ENCODE measurements around the gene COX5A. TPM values are rescaled to one million over a fixed set of nuclear protein-coding genes. Genes with fewer than 3 reads are reported as not detected.
"Not testable (repeated sequence)": the region's sequence is repeated elsewhere in the genome, so short reads cannot be mapped to it uniquely, and the experiment has no call there.

Gene COX5A
- total RNA-seq, 2 donors from 2014 or later = 45.2 to 66.3 TPM

DNA sequence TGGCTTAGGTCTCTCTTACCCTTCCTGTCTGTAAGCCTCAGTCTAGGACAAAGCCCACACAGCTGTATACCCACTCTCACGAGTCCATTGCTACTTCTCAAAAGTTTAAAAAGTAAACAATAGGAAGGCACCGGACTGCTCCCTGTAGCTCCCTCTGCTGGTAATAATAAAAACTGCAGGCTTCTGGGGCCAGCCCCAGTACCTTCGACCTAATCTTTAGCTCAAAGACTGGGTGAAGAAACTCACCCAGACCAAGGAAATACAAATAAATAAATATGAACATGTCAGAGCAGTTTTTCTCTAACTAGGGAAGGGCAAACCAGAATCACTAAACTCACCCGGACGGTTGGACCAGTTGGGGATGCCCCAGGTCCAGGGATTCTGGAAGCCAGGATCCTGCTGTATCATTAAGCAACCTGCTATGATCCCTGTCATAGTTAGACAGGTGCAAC is 36.2 kb downstream of the COX5A start:
- H3K4me3 ChIP-seq = no peak overlapping the region
- DNase-seq (ENCODE audit: low spot score) (no peak), ATAC-seq (ENCODE audit: insufficient number of reproducible peaks, low FRiP score, low read depth) (no peak)
- H3K9me3 ChIP-seq = no peaks in the 10 kb centered on the region
- peaks cover 42% of the 10 kb centered on the region for H3K36me3 ChIP-seq
- no peaks in the 10 kb centered on the region for H3K27me3 ChIP-seq (replicated peaks; ENCODE audit: insufficient read depth)
- peaks cover 15 to 27% of the 10 kb centered on the region in 2 donors for H3K4me1 ChIP-seq (ENCODE audit: control insufficient read depth in 1 of 2, low read depth in 2 of 2)
- H3K27ac ChIP-seq = no peak overlapping the region
- TF ChIP-seq, protein P1, sequence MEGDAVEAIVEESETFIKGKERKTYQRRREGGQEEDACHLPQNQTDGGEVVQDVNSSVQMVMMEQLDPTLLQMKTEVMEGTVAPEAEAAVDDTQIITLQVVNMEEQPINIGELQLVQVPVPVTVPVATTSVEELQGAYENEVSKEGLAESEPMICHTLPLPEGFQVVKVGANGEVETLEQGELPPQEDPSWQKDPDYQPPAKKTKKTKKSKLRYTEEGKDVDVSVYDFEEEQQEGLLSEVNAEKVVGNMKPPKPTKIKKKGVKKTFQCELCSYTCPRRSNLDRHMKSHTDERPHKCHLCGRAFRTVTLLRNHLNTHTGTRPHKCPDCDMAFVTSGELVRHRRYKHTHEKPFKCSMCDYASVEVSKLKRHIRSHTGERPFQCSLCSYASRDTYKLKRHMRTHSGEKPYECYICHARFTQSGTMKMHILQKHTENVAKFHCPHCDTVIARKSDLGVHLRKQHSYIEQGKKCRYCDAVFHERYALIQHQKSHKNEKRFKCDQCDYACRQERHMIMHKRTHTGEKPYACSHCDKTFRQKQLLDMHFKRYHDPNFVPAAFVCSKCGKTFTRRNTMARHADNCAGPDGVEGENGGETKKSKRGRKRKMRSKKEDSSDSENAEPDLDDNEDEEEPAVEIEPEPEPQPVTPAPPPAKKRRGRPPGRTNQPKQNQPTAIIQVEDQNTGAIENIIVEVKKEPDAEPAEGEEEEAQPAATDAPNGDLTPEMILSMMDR (IDR thresholded peaks at IDR 0.05) = peak; percentile 95

DNA sequence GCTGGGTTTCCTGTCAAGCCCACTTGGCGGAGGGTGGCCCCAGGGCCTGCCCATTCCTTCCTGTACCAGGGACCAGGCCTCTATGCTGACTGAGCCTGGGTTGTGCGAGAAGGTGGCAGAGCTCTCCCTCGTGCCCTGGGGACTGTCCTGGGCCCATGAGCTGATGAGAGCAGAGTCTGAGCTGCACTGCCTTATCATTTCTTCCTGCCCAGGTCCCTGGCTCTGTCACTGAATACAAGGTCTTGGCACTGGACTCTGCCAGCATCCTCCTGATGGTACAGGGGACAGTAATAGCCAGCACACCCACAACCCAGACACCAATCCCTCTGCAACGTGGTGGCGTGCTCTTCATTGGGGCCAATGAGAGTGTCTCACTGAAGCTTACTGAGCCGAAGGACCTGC is 40.6 kb downstream of the COX5A start:
- Histone ChIP-seq H3K27ac (no peak overlapping the region), H3K4me3 (no peak overlapping the region), H3K4me1 (ENCODE audit: control insufficient read depth in 1 of 2, low read depth in 2 of 2) (peaks cover 4 to 6% of the 10 kb centered on the region in 2 donors), H3K36me3 (peaks cover 26% of the 10 kb centered on the region), H3K9me3 (no peaks in the 10 kb centered on the region), H3K27me3 (replicated peaks; ENCODE audit: insufficient read depth) (no peaks in the 10 kb centered on the region)
- no peak for DNase-seq (ENCODE audit: low spot score)
- no peak for ATAC-seq (ENCODE audit: insufficient number of reproducible peaks, low FRiP score, low read depth)
- TF ChIP-seq, protein P1 (IDR thresholded peaks at IDR 0.05) = no peak

DNA sequence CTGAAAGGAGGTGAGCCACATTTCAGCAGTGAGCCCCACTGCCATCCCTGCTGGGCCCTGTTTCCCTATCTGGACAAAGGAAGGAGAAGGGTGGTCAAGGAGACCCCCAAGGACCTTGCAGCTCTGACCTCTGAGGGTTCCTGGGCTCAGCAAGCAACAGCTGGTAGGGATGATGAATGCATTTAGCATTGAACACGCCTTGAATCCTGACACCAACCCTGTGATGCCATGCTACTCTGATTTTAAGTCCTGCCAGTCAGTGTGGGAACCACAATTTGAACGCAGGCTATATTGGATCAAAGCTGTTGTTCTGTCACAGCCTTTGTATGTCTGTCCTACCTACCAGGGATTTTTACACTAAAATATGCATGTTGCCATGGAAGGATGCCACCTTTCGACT is 41.6 kb downstream of the COX5A start:
- H3K36me3 ChIP-seq = peaks cover 24% of the 10 kb centered on the region
- no peaks in the 10 kb centered on the region for H3K9me3 ChIP-seq
- H3K27ac ChIP-seq = no peak overlapping the region
- H3K4me1 ChIP-seq (ENCODE audit: control insufficient read depth in 1 of 2, low read depth in 2 of 2) = peaks cover 0 to 1% of the 10 kb centered on the region in 2 donors
- H3K27me3 ChIP-seq (replicated peaks; ENCODE audit: insufficient read depth) = no peaks in the 10 kb centered on the region
- TF ChIP-seq, protein P1 (IDR thresholded peaks at IDR 0.05) = no peak
- ATAC-seq (ENCODE audit: insufficient number of reproducible peaks, low FRiP score, low read depth) (no peak), DNase-seq (ENCODE audit: low spot score) (no peak)
- no peak overlapping the region for H3K4me3 ChIP-seq

DNA sequence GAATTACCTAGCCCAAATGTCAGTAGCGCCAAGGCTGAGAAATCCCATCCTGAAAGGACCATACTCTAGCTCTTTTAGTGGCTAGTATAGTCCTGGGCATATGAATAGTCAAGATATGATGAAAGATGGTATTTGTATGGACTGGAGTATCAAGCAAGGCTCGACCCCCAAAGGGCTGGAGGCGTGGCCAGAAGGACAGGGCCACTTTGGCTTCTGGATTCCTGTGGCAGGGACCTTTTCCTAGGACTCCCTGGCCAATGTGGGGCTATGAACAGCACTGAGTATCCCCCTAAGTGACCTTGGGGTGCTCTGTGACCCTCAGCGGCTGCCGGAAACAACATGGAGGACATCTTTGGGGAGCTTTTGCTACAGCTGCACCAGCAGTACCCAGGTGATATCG is 42.0 kb downstream of the COX5A start:
- peaks cover under 1 to 2% of the 10 kb centered on the region in 2 donors for H3K4me1 ChIP-seq (ENCODE audit: control insufficient read depth in 1 of 2, low read depth in 2 of 2)
- no peaks in the 10 kb centered on the region for H3K27me3 ChIP-seq (replicated peaks; ENCODE audit: insufficient read depth)
- DNase-seq (ENCODE audit: low spot score) (no peak), ATAC-seq (ENCODE audit: insufficient number of reproducible peaks, low FRiP score, low read depth) (no peak)
- no peaks in the 10 kb centered on the region for H3K9me3 ChIP-seq
- TF ChIP-seq, protein P1 (IDR thresholded peaks at IDR 0.05) = no peak
- H3K36me3 ChIP-seq = peaks cover 21% of the 10 kb centered on the region
- no peak overlapping the region for H3K27ac ChIP-seq
- no peak overlapping the region for H3K4me3 ChIP-seq

- not testable (repeated sequence) for H3K27me3 ChIP-seq (replicated peaks; ENCODE audit: insufficient read depth); H3K4me3 ChIP-seq; H3K27ac ChIP-seq; H3K36me3 ChIP-seq; H3K9me3 ChIP-seq; DNase-seq (ENCODE audit: low spot score); ATAC-seq (ENCODE audit: insufficient number of reproducible peaks, low FRiP score, low read depth)
- H3K4me1 ChIP-seq (ENCODE audit: control insufficient read depth in 1 of 2, low read depth in 2 of 2) = peaks cover 8 to 11% of the 10 kb centered on the region in 2 donors
Measured at GRCh38 chr15:74894383-74894782, 43.5 kb downstream of the COX5A start.

DNA sequence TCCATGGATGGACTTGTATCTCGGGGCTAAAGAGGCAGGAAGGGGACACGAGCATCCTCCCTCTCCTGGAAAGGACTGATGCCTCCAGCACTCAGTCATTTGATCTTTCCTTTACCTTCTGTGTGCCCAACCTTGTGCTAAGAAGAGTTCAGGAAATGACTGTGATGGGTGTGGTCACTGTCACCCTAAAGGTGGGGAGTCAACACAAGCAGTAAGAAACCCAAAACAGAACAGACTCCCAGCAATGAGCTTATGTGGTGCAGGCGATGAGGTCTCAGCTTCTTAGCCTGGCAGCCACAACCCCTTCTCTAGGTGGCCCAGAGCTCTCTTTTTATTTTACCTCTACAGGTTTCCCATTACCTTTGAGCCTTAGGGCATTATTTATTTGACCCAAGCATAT is 44.2 kb downstream of the COX5A start:
- peaks cover 6% of the 10 kb centered on the region for H3K36me3 ChIP-seq
- DNase-seq (ENCODE audit: low spot score) (no peak), ATAC-seq (ENCODE audit: insufficient number of reproducible peaks, low FRiP score, low read depth) (no peak)
- H3K4me3 ChIP-seq = no peak overlapping the region
- TF ChIP-seq, protein P1 (IDR thresholded peaks at IDR 0.05) = no peak
- no peak overlapping the region for H3K27ac ChIP-seq
- H3K9me3 ChIP-seq = no peaks in the 10 kb centered on the region
- H3K27me3 ChIP-seq (replicated peaks; ENCODE audit: insufficient read depth) = no peaks in the 10 kb centered on the region
- H3K4me1 ChIP-seq (ENCODE audit: control insufficient read depth in 1 of 2, low read depth in 2 of 2) = peaks cover 12 to 18% of the 10 kb centered on the region in 2 donors

Data from thoracic aorta (tissue), 2 donors.